HG03439 (cell line): ENCODE measurements around the gene DDX5.

Source experiments
- ATAC-seq: cut with Tn5 transposase; IDR thresholded peaks from one replicate; pipeline ENCODE4 v1.9.1; 2021; ENCODE audit warnings: mild to moderate bottlenecking, moderate library complexity; ENCODE audit not compliant: unreplicated experiment

DDX5 gene

DNA sequence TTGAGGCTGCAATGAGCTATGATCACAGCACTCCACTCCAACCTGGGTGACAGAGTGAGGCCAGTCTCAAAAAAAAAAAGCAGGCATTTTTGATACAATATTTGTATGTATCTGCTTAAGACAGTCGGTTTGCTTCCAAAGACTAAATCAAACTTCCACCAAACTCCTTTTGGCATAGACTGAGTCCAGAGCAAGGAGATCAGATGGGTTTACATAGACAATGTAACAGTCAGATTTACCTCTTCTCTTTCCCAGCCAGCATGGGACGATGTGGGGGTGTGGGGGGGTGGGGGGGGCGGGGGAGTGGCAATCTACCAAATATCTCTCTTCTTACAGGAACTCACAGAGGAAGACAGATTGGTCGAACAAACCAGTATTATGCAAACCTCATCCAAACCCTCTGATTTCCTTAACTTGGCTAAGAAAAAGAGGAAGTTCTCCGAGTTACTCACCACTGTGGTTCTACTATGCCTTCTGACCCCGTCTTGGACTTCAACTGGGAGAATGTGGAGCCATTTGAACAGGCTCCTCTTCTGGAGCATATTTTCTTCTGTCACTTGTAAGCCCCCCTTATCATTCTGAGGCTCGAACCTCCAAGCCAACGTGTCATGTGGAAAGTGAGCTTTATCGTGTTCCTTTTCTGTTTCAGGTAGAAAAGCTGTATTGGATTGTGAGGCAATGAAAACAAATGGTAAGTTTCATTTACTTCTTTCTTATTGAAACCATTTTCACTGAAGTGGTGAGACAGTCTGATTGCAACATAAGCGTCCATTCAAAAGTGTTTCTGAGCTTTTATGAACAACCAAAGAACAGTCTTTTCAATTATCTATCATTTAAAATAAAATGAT, 57.2 kb downstream of the DDX5 start, which contains the start of gene MILR1:
Gene MILR1 (plus strand): TSS at position 451 of the 848 bp plus-strand sequence. CDS start 54 bp downstream, at position 505.
- ATAC-seq: no peak
